H1 (cell line): ENCODE measurements around the gene PRKAR1B.

ENCODE experiments used
- BCL11A ChIP-seq, 2 experiments: IDR thresholded peaks; one replicate each; pipeline ENCODE4 v1.6.1; 2011; ENCODE audit warnings: low read depth in 2 of 2, low read length in 2 of 2, mild to moderate bottlenecking in 2 of 2
- CTCF ChIP-seq, 3 experiments: IDR thresholded peaks; 1 replicate in 2 of 3; 2 replicates in 1 of 3; pipeline versions ENCODE4 v1.5.1 to v1.6.1; 2011; ENCODE audit warnings: low read length in 3 of 3, mild to moderate bottlenecking in 3 of 3, inconsistent platforms in 2 of 3, low read depth in 1 of 3, moderate library complexity in 1 of 3; ENCODE audit not compliant: insufficient read depth in 1 of 3; ENCODE audit errors: control extremely low read depth in 1 of 3
- EP300 ChIP-seq, 2 experiments: IDR thresholded peaks; 1 replicate in 1 of 2; 2 replicates in 1 of 2; pipeline ENCODE4 v1.6.1; 2011 to 2012; ENCODE audit warnings: low read depth in 2 of 2, low read length in 2 of 2, mild to moderate bottlenecking in 2 of 2, borderline replicate concordance in 1 of 2, inconsistent platforms in 1 of 2, moderate library complexity in 1 of 2
- MAX ChIP-seq: IDR thresholded peaks from 2 replicates; pipeline ENCODE4 v1.6.1; 2012; ENCODE audit warnings: inconsistent platforms
- POLR2A ChIP-seq, 2 experiments: IDR thresholded peaks; 1 replicate in 1 of 2; 2 replicates in 1 of 2; pipeline ENCODE4 v1.6.1; 2011; ENCODE audit warnings: low read depth in 2 of 2, low read length in 2 of 2, mild to moderate bottlenecking in 2 of 2; ENCODE audit errors: control extremely low read depth in 1 of 2
- SIN3A ChIP-seq, 2 experiments: IDR thresholded peaks in 1 of 2; conservative IDR thresholded peaks in 1 of 2; 2 replicates each; pipeline ENCODE4 v1.6.1; 2011 to 2012; ENCODE audit warnings: low read length in 2 of 2, improper control_type of control experiment in 1 of 2, low read depth in 1 of 2, mild to moderate bottlenecking in 1 of 2
- USF2 ChIP-seq: IDR thresholded peaks from 2 replicates; pipeline ENCODE4 v1.6.1; 2011; ENCODE audit warnings: low read length, improper control_type of control experiment

GRCh38 chr7:533266-533665 lies 193.8 kb downstream of the PRKAR1B start:
- no peak for TF ChIP-seq CTCF (IDR thresholded peaks at IDR 0.05; ENCODE audit: control extremely low read depth in 1 of 3, insufficient read depth in 1 of 3, low read depth in 1 of 3, low read length in 3 of 3)
- no peak for TF ChIP-seq EP300 (IDR thresholded peaks at IDR 0.05; ENCODE audit: borderline replicate concordance in 1 of 2, low read depth in 2 of 2, low read length in 2 of 2)
- TF ChIP-seq MAX: no peak
- no peak for TF ChIP-seq BCL11A (IDR thresholded peaks at IDR 0.05; ENCODE audit: low read depth in 2 of 2, low read length in 2 of 2)
- no peak for TF ChIP-seq SIN3A (conservative IDR thresholded peaks at IDR 0.05 in 1 of 2, IDR thresholded peaks at IDR 0.05 in 1 of 2; ENCODE audit: low read depth in 1 of 2, low read length in 2 of 2)
- TF ChIP-seq USF2: no peak
- no peak for TF ChIP-seq POLR2A (IDR thresholded peaks at IDR 0.05; ENCODE audit: control extremely low read depth in 1 of 2, low read depth in 2 of 2, low read length in 2 of 2)
